H7 (cell line): ENCODE results near the gene HLA-A. TPM values are rescaled to one million over a fixed set of nuclear protein-coding genes. Genes with fewer than 3 reads are reported as not detected.
A peak's percentile ranks its signal among the peaks of the same experiment; 100 is the strongest.

Source experiments
- DNase-seq: peaks from one replicate; pipeline ENCODE4 v3.0.0; 2012
- H3K27me3 ChIP-seq: 2 replicates; pipeline ENCODE4 v1.6.0; 2011; ENCODE audit warnings: mild to moderate bottlenecking, low read length; ENCODE audit not compliant: control insufficient read depth, insufficient read depth
- H3K36me3 ChIP-seq: replicated peaks from 2 replicates; pipeline ENCODE4 v1.5.1; 2011; ENCODE audit warnings: low read length; ENCODE audit not compliant: control insufficient read depth, insufficient read depth
- H3K4me3 ChIP-seq: 2 replicates; pipeline ENCODE4 v1.5.1; 2011; ENCODE audit warnings: low read depth, mild to moderate bottlenecking, control low read depth, low read length, moderate library complexity; ENCODE audit not compliant: insufficient read depth
- total RNA-seq: library from RNA; depleted of rRNA; stranded (reverse); fragments of >200 nt; shearing (Covaris generic); gene quantifications from 2 replicates; pipeline ENCODE4 v1.2.3, GENCODE V29; 2014; rRNA removed

Gene HLA-A
- total RNA-seq, result 55.5 and 73.8 TPM in 2 replicates

- H3K36me3 ChIP-seq, result peaks cover 6% of the 10 kb centered on the region; the same call in 1 of the 2 replicates
- peak; percentile 90 for DNase-seq
- peaks cover 10% of the 10 kb centered on the region; the same call in 1 of the 2 replicates for H3K27me3 ChIP-seq
- H3K4me3 ChIP-seq, result peak within 1 kb of the TSS; percentile 51
Observed at GRCh38 chr6:29942275-29943052, at the start of gene HLA-A. Gene HLA-A (plus strand): TSS chr6:29942532. CDS start chr6:29942554, 22 bp downstream.

GRCh38 chr6:29892696-29893095 lies 49.6 kb upstream of the HLA-A start:
- Histone ChIP-seq H3K27me3 (peaks cover 22% of the 10 kb centered on the region), H3K4me3 (no peak overlapping the region), H3K36me3 (no peaks in the 10 kb centered on the region)
- no peak for DNase-seq

- H3K36me3 ChIP-seq, result no peaks in the 10 kb centered on the region
- no peaks in the 10 kb centered on the region for H3K27me3 ChIP-seq
- no peak for DNase-seq
Observed at GRCh38 chr6:29899281-29899680, 43.1 kb upstream of the HLA-A start.

GRCh38 chr6:29905286-29905685 lies 37.0 kb upstream of the HLA-A start:
- Histone ChIP-seq H3K27me3 (no peaks in the 10 kb centered on the region; the same call in 1 of the 2 replicates), H3K4me3 (no peak overlapping the region), H3K36me3 (no peaks in the 10 kb centered on the region)
- no peak for DNase-seq

More at GRCh38 chr6:29899281-29899680, 43.1 kb upstream of the HLA-A start:
- H3K4me3 ChIP-seq, result no peak overlapping the region

GRCh38 chr6:29907637-29908340 lies 34.5 kb upstream of the HLA-A start:
- H3K36me3 ChIP-seq, result no peaks in the 10 kb centered on the region
- no peak for DNase-seq
- H3K27me3 ChIP-seq, result no peaks in the 10 kb centered on the region; the same call in 1 of the 2 replicates
- H3K4me3 ChIP-seq, result no peak overlapping the region

GRCh38 chr6:29908341-29908662 lies 34.0 kb upstream of the HLA-A start:
- Histone ChIP-seq H3K27me3 (no peaks in the 10 kb centered on the region; the same call in 1 of the 2 replicates), H3K36me3 (no peaks in the 10 kb centered on the region), H3K4me3 (no peak overlapping the region)
- DNase-seq, result no peak

- H3K27me3 ChIP-seq, result peaks cover 2% of the 10 kb centered on the region; the same call in 1 of the 2 replicates
- no peak overlapping the region for H3K4me3 ChIP-seq
- no peak for DNase-seq
- no peaks in the 10 kb centered on the region for H3K36me3 ChIP-seq
Observed at GRCh38 chr6:29908710-29909109, 33.6 kb upstream of the HLA-A start.

GRCh38 chr6:29909985-29910384 lies 32.3 kb upstream of the HLA-A start:
- DNase-seq, result no peak
- H3K4me3 ChIP-seq, result no peak overlapping the region
- H3K27me3 ChIP-seq, result peaks cover 2% of the 10 kb centered on the region; the same call in 1 of the 2 replicates
- H3K36me3 ChIP-seq, result no peaks in the 10 kb centered on the region

GRCh38 chr6:29912840-29913239 lies 29.5 kb upstream of the HLA-A start:
- Histone ChIP-seq H3K4me3 (no peak overlapping the region), H3K27me3 (peaks cover 2% of the 10 kb centered on the region; the same call in 1 of the 2 replicates), H3K36me3 (no peaks in the 10 kb centered on the region)
- no peak for DNase-seq

GRCh38 chr6:29916741-29917140 lies 25.6 kb upstream of the HLA-A start:
- Histone ChIP-seq H3K36me3 (no peaks in the 10 kb centered on the region), H3K27me3 (peaks cover 2% of the 10 kb centered on the region; the same call in 1 of the 2 replicates), H3K4me3 (no peak overlapping the region)
- no peak for DNase-seq

- Histone ChIP-seq H3K27me3 (peaks cover 2% of the 10 kb centered on the region; the same call in 1 of the 2 replicates), H3K4me3 (no peak overlapping the region), H3K36me3 (no peaks in the 10 kb centered on the region)
- DNase-seq, result no peak
Observed at GRCh38 chr6:29917857-29918256, 24.5 kb upstream of the HLA-A start.

GRCh38 chr6:29919506-29920445 lies 22.6 kb upstream of the HLA-A start:
- Histone ChIP-seq H3K27me3 (no peaks in the 10 kb centered on the region; the same call in 1 of the 2 replicates), H3K4me3 (no peak overlapping the region), H3K36me3 (no peaks in the 10 kb centered on the region)
- DNase-seq, result no peak

- Histone ChIP-seq H3K27me3 (peaks cover 4% of the 10 kb centered on the region), H3K36me3 (no peaks in the 10 kb centered on the region), H3K4me3 (no peak overlapping the region)
- DNase-seq, result no peak
Observed at GRCh38 chr6:29924287-29924686, 18.0 kb upstream of the HLA-A start.

- H3K36me3 ChIP-seq, result no peaks in the 10 kb centered on the region
- no peak for DNase-seq
- H3K4me3 ChIP-seq, result no peak overlapping the region
- H3K27me3 ChIP-seq, result peaks cover 4% of the 10 kb centered on the region
Observed at GRCh38 chr6:29924731-29925130, 17.6 kb upstream of the HLA-A start.
